ENCODE data around the gene STAG1. TPM values are rescaled to one million over a fixed set of nuclear protein-coding genes. Genes with fewer than 3 reads are reported as not detected.

The STAG1 gene
- total and polyA plus RNA-seq, 9 of the 15 experiments (the other 6 are each of a cell fraction or from before 2014, with no cell fraction given), result 2.7 to 17.7 (median 8.8) TPM

DNA sequence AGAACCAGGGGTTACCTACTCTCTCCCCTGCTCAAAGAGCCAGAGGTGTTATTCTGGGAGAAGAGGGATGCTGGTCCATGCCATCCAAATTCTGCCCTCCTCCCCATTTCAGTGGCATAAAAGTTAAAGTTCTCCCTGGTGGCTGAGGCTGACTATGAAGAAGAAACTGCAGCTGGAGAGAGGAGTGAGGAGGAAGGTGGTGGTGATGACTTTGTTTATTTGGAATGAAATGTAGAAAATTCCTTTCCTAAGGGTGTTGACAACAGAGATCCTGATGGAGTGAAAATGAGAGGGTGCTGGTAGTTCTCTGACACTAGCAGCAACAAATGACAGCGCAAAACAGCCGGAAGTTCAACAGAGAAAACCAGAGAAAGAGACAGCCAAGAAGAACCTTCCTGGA is 401.6 kb downstream of the STAG1 start:
- H3K4me2 ChIP-seq (ENCODE audit: insufficient read depth, low read length), result no peak overlapping the region
- H3K27ac ChIP-seq (ENCODE audit: extremely low read depth, low read depth, low read length), result no peak overlapping the region
- in situ Hi-C loops (cut with MboI) (no loop called here), intact Hi-C loops (cut with micrococcal nuclease) (no loop called here)
- no peaks in the 10 kb centered on the region for H3K4me1 ChIP-seq (replicated peaks in 1 of 2; ENCODE audit: control insufficient read depth in 2 of 2, insufficient read depth in 2 of 2, low read length in 2 of 2)
- H3K4me3 ChIP-seq, result no peak overlapping the region
- TF ChIP-seq, protein P1, sequence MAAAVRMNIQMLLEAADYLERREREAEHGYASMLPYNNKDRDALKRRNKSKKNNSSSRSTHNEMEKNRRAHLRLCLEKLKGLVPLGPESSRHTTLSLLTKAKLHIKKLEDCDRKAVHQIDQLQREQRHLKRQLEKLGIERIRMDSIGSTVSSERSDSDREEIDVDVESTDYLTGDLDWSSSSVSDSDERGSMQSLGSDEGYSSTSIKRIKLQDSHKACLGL (CRISPR knock-in tag; IDR thresholded peaks at IDR 0.05; ENCODE audit: borderline replicate concordance, poor library complexity, severe bottlenecking), result no peak
- no peak for TF ChIP-seq NEUROD1 (IDR thresholded peaks at IDR 0.05; ENCODE audit: borderline replicate concordance, low read depth, low read length, partially characterized antibody)
- no peak for TF ChIP-seq NELFE (IDR thresholded peaks at IDR 0.05; ENCODE audit: insufficient read depth, insufficient read length)
- TF ChIP-seq, protein P2, sequence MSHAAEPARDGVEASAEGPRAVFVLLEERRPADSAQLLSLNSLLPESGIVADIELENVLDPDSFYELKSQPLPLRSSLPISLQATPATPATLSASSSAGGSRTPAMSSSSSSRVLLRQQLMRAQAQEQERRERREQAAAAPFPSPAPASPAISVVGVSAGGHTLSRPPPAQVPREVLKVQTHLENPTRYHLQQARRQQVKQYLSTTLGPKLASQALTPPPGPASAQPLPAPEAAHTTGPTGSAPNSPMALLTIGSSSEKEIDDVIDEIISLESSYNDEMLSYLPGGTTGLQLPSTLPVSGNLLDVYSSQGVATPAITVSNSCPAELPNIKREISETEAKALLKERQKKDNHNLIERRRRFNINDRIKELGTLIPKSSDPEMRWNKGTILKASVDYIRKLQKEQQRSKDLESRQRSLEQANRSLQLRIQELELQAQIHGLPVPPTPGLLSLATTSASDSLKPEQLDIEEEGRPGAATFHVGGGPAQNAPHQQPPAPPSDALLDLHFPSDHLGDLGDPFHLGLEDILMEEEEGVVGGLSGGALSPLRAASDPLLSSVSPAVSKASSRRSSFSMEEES (CRISPR knock-in tag; IDR thresholded peaks at IDR 0.05), result no peak
- TF ChIP-seq, protein P3, sequence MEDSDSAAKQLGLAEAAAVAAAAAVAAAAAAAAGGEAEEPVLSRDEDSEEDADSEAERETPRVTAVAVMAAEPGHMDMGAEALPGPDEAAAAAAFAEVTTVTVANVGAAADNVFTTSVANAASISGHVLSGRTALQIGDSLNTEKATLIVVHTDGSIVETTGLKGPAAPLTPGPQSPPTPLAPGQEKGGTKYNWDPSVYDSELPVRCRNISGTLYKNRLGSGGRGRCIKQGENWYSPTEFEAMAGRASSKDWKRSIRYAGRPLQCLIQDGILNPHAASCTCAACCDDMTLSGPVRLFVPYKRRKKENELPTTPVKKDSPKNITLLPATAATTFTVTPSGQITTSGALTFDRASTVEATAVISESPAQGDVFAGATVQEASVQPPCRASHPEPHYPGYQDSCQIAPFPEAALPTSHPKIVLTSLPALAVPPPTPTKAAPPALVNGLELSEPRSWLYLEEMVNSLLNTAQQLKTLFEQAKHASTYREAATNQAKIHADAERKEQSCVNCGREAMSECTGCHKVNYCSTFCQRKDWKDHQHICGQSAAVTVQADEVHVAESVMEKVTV (CRISPR knock-in tag; IDR thresholded peaks at IDR 0.05), result no peak
- TF ChIP-seq, protein P4, sequence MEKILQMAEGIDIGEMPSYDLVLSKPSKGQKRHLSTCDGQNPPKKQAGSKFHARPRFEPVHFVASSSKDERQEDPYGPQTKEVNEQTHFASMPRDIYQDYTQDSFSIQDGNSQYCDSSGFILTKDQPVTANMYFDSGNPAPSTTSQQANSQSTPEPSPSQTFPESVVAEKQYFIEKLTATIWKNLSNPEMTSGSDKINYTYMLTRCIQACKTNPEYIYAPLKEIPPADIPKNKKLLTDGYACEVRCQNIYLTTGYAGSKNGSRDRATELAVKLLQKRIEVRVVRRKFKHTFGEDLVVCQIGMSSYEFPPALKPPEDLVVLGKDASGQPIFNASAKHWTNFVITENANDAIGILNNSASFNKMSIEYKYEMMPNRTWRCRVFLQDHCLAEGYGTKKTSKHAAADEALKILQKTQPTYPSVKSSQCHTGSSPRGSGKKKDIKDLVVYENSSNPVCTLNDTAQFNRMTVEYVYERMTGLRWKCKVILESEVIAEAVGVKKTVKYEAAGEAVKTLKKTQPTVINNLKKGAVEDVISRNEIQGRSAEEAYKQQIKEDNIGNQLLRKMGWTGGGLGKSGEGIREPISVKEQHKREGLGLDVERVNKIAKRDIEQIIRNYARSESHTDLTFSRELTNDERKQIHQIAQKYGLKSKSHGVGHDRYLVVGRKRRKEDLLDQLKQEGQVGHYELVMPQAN (IDR thresholded peaks at IDR 0.05; ENCODE audit: borderline replicate concordance), result no peak
- TF ChIP-seq ZSCAN29 (IDR thresholded peaks at IDR 0.05), result no peak
- ChIA-PET CTCF (ENCODE audit: low intra/inter-chr PET ratio) (no interaction called here), POLR2A (interaction anchor here (0.6 to 1.0 kb wide), 4 partner anchors 33 to 666 kb away, joined by 3 to 4 read pairs (median 3); no protein-coding TSS in a partner anchor)
- no peaks in the 10 kb centered on the region for H4K20me1 ChIP-seq (replicated peaks; ENCODE audit: control insufficient read depth, insufficient read depth, low read length)
- no peaks in the 10 kb centered on the region for H3K27me3 ChIP-seq (ENCODE audit: control insufficient read depth in 2 of 2, insufficient read depth in 2 of 2, low read length in 2 of 2)
- no peak for FAIRE-seq
- H3K36me3 ChIP-seq (ENCODE audit: control insufficient read depth, insufficient read depth, low read length), result no peaks in the 10 kb centered on the region
- H3K9me3 ChIP-seq (replicated peaks; ENCODE audit: control insufficient read depth, insufficient read depth, low read depth, low read length), result no peaks in the 10 kb centered on the region
- DNase-seq (ENCODE audit: extremely low read depth in 1 of 4, low spot score in 3 of 4), result no peak
- 88% methylated on average over 2 of the region's 2 CpGs for WGBS (ENCODE audit: insufficient coverage, low coverage, missing lambda C conversion rate)
- H3K9me1 ChIP-seq (ENCODE audit: control insufficient read depth, insufficient read depth, low read length), result no peaks in the 10 kb centered on the region
- H2AFZ ChIP-seq (ENCODE audit: low read depth, low read length), result no peak overlapping the region
- no peaks in the 10 kb centered on the region for H3K79me2 ChIP-seq (ENCODE audit: control insufficient read depth, insufficient read depth, low read length)
- no peak overlapping the region for H3K9ac ChIP-seq (ENCODE audit: insufficient read depth in 1 of 2, low read depth in 2 of 2, low read length in 2 of 2)
- no peak for ATAC-seq
- no TSS peak for BruUV-seq (replicated peaks)

All from K562 (cell line).